Measurements from ENCODE around the gene LETM1.

- TF ChIP-seq CTCF (optimal IDR thresholded peaks at IDR 0.05 in 1 of 3, IDR thresholded peaks at IDR 0.05 in 1 of 3, conservative IDR thresholded peaks at IDR 0.05 in 1 of 3; ENCODE audit: extremely low read depth in 1 of 3, insufficient read depth in 2 of 3, low read length in 3 of 3) (no peak), EZH2 (IDR thresholded peaks at IDR 0.05; ENCODE audit: low read length) (no peak)
Measured at GRCh38 chr4:1797298-1797860, 58.6 kb downstream of the LETM1 start.

Data from keratinocyte (primary cell).